Cardiac fibroblast (primary cell): Measurements from ENCODE around the gene PRSS58.

Experiments
- DNase-seq, 2 donors: peaks; one replicate each; pipeline versions ENCODE4 v3.0.0 to v3.0.0-alpha.2; 2010; ENCODE audit warnings: low read depth in 2 of 2
- H3K4me3 ChIP-seq, 2 donors: replicated peaks in 1 of 2; 1 replicate in 1 of 2; 2 replicates in 1 of 2; pipeline ENCODE4 v1.5.1; 2011; ENCODE audit warnings: low read depth in 2 of 2, low read length in 2 of 2, mild to moderate bottlenecking in 2 of 2, moderate library complexity in 1 of 2
- TF ChIP-seq, protein P1 (sequence below): IDR thresholded peaks from one replicate; pipeline ENCODE4 v1.5.1; 2011; ENCODE audit warnings: low read depth, mild to moderate bottlenecking, low read length, inconsistent platforms

The PRSS58 gene

DNA sequence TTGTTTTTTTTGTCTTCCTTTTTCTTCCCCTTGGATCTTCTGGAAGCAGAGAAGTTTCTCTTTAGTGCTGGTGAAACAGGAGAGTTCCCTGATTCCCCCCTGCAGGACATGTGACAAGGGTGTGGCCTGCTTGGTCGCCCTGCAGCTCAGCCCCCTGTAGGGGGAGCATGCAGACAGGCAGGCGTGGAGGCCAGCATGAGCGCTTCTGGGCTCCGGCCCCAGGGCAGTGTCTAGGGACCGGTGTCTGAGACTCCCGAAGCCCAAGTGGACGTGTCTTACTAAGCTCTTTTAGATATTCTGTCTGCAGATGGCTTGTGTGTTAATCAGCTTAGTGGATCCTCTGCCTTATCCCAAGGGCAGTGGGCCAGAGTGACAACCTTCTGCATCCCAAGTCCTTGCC, 26.1 kb downstream of the PRSS58 start:
- TF ChIP-seq, protein P1, sequence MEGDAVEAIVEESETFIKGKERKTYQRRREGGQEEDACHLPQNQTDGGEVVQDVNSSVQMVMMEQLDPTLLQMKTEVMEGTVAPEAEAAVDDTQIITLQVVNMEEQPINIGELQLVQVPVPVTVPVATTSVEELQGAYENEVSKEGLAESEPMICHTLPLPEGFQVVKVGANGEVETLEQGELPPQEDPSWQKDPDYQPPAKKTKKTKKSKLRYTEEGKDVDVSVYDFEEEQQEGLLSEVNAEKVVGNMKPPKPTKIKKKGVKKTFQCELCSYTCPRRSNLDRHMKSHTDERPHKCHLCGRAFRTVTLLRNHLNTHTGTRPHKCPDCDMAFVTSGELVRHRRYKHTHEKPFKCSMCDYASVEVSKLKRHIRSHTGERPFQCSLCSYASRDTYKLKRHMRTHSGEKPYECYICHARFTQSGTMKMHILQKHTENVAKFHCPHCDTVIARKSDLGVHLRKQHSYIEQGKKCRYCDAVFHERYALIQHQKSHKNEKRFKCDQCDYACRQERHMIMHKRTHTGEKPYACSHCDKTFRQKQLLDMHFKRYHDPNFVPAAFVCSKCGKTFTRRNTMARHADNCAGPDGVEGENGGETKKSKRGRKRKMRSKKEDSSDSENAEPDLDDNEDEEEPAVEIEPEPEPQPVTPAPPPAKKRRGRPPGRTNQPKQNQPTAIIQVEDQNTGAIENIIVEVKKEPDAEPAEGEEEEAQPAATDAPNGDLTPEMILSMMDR: peak; percentile 27
- H3K4me3 ChIP-seq: no peak overlapping the region
- DNase-seq: peak in 1 of 2 donors; percentile 12

DNA sequence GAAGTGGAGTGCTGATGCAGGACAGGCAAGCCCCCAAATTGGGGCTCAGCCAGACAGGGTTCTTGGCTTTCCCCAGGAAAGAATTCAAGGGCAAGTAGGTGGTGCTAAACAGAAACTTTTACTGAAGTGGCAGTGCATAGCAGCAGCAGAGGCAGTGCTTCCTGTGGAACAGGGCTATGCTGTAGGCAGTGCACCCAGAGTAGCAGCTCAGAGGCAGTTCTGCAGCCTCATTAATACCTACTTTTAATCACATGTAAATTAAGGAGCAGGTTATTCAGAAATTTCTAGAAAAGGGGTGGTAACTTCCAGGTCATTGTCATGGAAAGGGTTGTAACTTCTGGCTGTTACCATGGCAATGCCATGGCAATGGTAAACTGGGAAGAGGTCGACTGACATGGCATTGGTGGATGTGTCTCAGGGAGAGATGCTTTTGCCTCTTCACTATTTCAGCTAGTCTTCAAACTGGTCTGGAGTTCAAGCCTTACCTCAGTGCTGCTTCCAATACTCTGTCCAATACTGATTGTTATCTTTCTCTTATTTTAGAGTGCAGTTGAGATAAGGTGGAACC, 29.2 kb downstream of the PRSS58 start:
- TF ChIP-seq, protein P1: no peak
- no peak for DNase-seq
- no peak overlapping the region for H3K4me3 ChIP-seq
